ENCODE measurements around the gene PRAME.
"Not testable (repeated sequence)": the region's sequence is repeated elsewhere in the genome, so short reads cannot be mapped to it uniquely, and the experiment has no call there.

Gene PRAME

DNA sequence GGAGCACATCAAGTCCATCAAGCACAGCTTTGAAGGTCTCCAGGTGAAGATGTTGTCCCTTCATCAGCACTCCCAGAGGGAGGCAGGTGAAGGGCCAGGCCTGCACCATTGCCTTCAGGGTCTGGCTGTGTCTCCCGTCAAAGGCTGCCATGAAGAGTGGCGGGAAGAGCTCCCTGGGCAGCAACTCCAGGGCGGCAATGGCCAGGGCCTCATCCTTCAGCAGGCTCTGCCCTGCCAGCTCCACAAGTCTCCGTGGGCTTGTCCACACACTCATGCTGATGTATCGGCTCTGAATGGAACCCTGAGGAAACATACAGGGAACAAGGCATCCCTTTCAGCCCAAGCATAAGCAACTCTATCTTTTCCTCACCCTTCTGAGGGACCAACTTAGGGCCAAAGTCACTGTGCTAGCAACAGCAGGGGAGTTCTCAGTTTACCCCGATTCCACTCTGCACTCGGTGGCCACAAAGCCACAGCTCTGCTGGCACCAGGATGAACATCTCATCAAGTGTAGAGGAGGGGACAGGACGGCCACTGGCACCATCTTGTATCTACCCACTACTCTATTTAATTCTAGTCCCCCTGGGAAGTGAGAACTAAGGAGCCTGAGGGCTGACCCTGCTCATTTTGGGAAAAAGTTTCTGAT is 8.2 kb downstream of the PRAME start:
- no peak for DNase-seq (ENCODE audit: low spot score)

DNA sequence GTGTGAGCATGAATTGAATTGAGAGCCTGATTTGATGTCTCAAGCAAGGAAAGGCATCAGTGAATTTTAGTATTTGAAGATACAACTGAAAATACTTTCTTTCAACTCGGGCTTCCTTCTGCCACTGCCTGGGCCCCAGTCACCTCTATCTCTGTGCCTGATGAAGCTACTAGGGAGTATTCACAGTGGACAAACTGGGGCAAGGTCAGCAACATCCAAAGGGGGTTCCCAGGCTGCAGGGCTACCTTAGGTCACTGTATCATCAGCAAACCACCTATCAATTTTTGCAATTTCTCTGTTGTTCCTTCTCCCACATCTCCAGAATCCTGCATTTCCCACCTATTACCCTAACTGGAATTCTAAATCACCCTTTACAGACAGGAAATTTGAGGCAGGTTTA is 10.2 kb downstream of the PRAME start:
- no peak for DNase-seq (ENCODE audit: low spot score)

DNA sequence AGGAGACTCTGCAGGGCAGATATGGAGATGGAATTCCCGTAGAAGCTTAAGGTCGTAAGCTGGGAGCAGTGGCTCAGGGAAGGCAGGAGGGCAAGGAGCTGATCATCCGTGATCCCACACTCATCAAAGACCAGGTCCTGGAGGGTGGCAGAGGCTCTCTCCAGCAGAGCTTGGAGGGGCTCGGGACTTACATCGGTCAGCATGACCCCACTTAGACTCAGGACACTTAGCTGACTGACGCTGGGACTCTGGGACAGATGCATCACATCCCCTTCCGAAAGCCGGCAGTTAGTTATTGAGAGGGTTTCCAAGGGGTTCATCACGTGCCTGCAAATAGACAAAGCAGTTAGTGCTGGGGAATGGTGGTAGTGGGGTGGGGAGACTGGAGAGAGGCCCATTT is 10.7 kb downstream of the PRAME start:
- DNase-seq (ENCODE audit: low spot score): no peak

DNA sequence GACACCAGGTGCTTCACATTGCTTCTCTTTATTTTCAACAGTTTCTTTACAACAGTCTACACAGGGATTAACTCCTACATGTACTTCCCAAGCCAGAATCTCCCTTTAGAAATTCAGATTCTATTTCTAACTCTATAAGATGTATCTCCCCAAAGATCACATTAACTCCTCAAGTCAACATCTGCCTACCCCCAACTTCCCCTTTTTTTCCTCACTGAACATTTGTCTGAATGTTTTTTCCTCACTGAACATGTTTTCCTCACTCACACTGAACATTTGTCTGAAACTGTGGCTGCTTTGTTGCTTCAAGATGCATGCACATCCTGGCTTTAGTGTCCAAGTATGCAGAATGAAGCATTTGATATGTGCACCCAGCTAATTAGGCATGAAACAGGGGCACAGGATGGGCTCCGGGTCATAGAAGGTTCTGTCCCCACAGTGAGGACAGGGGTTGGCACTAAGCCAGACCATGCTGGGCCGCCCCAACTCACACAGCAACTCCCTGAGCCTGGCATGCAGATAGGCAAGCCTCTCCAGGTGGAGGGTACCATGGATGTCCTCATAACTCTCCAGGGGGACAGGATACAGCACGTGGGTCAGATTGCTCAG is 11.3 kb downstream of the PRAME start:
- DNase-seq (ENCODE audit: low spot score): no peak

DNA sequence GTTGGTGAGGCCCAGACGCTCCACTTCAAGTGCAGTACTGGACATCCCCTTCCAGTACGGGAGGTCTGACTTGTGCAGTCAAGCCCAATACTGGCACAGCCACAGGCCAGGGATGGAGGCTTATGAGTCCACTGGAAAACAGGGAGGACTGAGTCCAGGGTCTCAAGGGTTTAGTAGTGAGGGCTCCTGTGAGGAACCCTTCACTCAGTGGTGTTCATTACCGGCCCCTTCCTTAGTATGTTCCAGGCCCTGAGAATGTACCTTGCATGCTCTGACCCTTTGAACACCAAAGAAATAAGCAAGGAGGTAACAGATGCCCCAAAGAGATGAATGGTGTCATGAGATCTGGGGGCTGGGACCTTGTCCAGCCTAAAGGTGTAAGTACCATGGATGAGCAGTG is 11.8 kb downstream of the PRAME start:
- DNase-seq (ENCODE audit: low spot score): no peak

DNA sequence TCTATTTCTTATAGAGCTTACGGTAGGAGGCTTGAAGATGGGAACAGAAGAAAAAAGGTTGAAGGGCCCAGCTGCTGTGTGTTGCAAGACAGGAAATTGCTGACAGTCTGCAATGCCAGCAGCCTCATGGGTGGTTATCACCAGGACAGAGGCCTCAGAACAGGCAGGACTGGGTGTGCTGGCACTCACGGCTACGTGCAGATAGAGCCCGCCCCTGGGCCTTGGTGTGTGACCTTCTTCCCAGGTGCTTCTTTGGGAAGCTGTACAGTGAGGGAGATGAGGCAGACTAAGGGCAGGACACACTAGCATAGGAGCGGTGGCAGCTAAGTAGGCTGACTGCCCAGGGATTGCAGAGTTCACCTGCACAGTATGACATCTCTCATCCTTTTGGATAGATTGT is 12.6 kb downstream of the PRAME start:
- DNase-seq (ENCODE audit: low spot score): no peak

DNA sequence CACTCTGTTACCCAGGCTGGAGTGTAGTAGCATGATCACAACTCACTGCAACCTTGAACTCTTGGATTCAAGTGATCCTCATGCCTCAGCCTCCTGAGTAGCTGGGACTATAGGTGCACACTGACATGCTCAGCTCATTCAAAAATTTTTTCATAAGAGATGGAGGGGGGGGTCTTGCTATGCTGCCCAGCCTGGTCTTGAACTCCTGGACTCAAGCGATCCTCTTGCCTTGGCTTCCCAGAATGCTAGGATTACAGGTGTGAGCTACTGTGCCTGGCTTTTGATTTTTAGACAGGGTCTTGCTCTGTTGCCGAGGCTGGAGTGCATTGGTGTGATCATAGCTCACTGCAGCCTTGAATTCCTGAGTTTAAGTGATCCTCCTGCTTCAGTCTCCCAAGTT is 14.0 kb downstream of the PRAME start:
- DNase-seq (ENCODE audit: low spot score): no peak

DNA sequence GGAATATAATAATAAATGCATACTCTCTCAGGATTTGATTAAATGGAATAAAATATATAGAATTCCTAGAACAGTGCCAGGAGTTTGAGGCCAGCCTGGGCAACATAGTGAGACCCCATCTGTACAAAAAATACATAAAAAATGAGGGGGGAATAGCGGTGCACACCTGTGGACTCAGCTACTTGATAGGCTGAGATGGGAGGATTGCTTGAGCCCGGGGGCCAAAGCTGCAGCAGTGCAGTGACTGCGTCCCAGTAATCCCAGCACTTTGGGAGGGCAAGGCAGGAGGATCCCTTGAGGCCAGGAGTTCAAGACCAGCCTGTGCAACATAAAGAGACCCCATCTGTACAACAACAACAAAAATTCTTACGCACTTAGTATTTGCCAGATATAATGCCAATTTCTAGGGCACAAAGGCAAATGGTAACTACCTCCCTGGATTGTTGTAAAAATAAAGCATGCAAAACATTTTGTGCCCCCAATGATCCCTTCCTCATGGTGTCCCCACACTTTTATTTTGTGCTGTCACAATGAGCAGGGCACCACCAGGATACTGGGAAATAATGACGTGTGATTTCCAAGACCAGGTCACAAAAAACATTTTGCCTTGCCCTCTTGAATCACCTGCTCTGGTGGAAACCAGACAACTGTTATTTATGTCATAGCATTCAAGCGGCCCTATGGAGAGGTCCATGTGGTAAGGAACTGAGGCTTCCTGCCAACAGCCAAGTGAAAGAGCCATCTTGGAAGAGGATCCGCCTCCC is 20.7 kb downstream of the PRAME start:
- DNase-seq (ENCODE audit: low spot score): no peak

DNA sequence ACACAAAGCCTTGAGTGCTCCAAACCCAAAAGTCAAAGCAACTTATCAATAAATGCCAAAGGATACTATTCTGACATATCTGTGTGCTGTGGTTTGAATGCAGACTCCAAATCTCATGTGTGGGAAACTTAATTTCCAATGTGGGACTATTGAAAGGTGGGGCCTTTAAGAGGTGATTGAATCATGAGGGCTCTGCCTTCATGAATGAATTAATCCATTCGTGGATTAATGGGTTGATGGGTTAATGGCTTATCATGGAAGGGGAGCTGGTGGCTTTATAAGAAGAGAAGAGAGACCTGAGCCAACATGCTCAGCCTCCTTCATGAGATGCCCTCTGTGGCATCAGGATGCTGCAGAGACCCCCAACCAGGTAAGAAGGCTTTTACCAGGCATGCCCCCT is 22.1 kb downstream of the PRAME start:
- no peak for DNase-seq (ENCODE audit: low spot score)

DNA sequence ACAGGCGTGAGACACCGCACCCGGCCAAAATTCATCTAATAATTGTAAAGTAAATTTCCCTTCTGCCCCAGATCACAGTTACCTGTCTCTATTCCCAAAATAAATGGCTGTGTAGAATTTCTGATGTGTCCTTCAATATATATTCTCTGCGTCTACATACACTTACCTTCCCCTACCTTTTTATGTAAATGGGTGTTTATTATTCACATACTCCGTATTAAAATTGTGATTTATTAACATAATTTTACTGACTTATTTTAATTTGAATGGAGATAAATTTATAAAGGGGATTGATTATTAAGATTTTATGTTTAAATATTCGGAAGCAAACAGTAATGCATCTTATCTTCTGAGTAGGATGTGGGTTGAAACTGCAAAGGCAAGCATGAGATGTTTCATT is 22.6 kb downstream of the PRAME start:
- DNase-seq (ENCODE audit: low spot score): no peak

DNA sequence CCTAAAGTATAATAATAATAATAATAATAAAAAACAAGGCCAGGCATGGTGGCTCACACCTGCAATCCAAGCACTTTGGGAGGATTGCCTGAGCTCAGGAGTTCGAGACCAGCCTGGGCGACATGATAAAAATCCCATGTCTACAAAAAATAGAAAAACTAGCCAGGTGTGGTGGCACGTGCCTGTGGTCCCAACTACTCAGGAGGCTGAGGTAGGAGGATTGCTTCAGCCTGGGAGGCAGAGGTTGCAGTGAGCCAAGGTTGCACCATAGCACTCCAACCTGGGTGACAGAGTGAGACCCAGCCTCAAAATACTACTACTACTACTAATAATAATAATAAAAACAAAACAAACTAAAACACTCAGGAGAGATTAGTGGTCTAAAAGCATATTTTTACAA is 23.4 kb downstream of the PRAME start:
- no peak for DNase-seq (ENCODE audit: low spot score)

DNA sequence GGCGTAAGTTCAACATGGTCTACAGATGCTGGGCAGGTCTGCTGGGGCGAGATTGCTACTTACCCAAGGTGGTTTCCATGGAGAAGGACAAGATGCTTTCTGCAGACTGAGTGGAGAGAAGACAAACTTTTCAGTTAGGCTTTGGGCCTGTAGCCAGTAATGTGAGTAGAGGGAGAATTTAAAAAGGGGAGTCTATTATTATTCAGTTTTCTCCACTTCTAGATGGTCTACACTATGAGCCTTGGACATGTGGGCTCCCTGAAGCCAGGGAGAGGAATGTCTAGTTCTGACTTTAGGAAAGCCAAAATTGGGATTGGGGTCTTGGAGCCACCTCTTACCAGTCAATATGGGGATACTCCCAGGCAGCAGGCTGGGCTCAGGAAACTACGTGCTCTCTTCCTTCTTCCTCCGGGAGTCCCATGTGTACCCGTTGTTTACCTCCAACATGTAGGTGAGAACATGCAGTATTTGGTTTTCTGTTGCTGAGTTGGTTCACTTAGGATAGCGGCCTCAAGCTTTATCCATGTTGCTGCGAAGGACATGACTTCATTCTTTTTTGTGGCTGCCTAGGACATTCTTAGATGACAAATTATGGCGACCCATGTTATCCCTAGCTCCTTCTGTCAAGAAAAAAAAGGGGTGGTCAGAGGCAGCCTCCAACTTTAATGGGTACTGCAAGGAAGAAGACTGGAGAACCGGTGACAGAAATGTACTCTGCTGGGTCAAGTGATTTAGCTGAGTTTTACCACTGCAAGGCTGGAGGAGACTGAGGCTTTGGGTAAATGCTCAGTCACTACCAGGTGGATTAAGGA is 24.3 kb downstream of the PRAME start:
- no peak for DNase-seq (ENCODE audit: low spot score)

DNA sequence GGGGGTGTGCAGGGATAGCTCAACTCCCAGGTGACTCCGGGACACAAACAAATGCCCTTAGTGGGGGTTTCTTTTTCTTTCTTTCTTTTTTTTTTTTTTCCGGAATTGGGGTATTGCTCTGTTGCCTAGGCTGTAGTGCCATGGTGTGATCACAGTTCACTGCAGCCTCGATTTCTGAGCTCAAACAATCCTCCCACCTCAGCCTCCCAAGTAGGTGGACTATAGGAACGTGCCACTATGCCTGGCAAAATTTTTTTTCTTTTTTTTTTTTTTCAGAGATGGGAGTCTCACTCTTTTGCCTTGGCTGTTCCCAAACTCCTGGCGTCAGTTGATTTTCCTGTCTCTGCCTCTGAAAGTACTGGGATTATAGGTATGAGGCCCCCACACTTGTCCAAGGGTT is 25.2 kb downstream of the PRAME start:
- DNase-seq (ENCODE audit: low spot score): no peak

DNA sequence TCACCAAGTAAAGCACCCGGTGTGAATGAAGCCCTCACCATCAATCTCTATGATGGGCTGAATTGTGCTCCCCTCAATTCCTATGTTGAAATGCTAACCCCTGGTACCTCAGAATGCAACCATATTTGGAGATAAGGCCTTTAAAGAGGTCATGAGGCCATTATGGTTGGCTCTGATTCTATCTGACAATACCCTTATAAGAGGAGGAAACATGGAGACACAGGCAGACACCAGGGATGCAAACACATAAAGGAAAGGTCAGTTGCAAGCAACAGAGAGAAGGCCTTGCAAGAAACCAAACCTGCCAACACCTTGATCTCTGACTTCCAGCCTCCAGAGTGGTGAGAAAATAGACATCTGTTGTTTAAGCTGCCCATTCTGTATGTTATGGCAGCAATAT is 25.6 kb downstream of the PRAME start:
- no peak for DNase-seq (ENCODE audit: low spot score)

DNA sequence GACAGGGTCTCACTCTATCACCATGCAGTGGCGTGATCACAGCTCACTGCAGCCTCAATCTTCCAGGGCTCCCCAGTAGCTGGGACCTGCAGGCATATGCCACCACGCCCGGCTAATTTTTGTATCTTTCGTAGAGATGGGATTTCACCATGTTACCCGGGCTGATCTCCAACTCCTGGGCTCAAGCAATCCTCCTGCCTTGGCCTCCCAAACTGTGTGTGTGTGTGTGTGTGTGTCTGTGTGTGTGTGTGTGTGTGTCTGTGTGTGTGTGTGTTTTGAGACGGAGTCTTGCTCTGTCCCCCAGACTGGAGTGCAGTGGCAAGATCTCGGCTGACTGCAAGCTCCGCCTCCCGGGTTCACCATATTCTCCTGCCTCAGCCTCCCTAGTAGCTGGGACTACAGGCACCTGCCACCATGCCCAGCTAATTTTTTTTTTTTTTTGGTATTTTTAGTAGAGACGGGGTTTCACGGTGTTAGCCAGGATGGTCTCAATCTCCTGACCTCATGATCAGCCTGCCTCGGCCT is 26.5 kb downstream of the PRAME start:
- not testable (repeated sequence) for DNase-seq (ENCODE audit: low spot score)

DNA sequence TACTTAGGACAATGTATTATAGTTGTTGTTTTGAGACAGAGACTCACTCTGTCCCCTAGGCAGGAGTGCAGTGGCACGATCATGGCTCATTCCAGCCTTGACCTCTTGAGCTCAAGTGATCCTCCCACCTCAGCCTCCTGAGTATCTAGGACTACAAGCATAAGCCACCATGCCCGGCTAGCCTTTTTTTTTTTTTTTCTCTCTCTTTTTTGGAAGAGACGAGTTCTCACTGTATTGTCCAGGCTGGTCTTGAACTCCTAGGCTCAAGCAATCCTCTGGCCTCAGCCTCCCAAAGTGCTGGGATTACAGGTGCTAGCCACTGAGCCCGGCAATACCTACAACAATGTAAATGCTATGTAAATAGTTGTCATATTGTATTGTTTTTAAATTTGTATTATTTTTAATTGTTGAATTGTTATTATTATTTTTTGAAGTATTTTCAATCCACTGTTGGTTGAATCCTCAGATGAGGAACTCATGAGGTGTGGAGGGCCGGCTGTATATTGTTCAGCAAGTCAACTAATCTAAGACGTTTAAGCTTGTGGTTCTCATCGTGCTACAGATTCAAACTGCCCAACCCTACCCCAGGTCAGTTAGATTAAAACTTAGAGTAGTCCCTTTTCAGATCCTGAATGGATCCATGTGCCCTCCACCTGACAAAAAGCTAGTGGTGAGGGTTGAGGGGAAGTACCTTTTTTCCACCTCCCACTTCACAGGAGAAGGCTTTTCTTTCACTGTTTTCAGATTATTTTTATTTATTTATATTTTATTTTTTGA is 27.1 kb downstream of the PRAME start:
- no peak for DNase-seq (ENCODE audit: low spot score)

DNA sequence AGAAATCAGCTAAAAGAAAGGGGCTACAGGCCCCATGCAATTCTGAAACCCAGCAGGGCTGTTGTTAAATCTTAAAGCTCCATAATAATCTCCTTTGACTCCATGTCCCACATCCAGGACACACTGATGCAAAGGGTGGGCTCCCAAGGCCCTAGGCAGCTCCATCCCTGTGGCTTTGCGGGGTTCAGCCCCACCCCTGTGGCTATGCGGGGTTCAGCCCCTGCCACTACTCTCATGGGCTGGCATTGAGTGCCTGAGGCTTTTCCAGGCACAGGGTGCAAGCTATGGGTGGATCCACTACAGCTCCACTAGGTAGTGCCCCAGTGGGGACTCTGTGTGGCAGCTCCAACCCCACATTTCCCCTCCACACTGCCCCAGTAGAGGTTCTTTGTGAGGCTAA is 30.3 kb downstream of the PRAME start:
- no peak for DNase-seq (ENCODE audit: low spot score)

DNA sequence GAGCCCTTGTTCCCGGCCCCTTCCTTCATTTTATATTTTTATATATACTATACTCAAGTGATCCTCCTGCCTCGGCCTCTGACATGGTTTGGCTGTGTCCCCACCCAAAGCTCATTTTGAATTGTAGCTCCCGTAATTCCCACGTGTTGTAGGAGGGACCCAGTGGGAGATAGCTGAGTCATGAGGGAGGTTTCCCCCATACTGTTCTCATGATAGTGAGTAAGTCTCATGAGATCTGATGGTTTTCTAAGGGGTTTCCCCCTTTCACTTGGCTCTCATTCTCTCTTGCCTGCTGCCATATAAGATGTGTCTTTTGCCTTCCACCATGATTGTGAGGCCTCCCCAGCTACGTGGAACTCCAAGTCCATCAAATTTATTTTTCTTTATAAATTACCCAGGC is 31.8 kb downstream of the PRAME start:
- no peak for DNase-seq (ENCODE audit: low spot score)

DNA sequence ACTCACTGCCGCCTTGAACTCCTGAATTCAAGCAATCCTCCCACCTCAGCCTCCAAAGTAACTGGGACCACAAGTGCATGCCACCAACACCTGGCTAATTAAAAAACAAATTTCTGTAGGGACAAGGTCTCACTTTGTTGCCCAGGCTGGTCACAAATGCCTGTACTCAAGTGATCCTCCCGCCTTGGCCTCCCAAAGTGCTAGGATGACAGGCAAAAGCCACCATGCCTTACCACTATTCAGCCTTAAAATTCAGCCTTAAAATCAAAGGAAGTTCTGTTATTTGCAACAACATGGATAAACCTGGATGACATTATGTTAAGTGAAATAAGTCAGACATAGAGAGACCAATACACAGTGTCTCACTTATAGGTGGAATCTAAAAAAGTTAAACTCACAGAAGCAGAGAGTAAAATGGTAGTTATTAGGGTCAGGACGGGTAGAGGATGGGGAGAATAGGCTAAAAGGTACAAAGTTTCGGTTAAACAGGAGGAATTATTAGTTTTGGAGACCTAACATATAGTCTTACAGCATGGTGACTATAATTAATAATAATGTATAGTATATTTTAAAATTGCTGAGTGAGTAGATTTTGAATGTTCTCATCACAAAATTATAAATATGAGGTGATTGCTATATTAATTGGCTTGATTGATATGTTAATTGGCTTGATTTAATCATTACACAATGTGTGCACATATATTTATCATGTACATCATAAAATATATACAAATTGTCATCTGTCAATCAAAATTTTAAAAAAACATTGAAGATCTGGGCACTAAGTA is 32.7 kb downstream of the PRAME start:
- DNase-seq (ENCODE audit: low spot score): no peak

DNA sequence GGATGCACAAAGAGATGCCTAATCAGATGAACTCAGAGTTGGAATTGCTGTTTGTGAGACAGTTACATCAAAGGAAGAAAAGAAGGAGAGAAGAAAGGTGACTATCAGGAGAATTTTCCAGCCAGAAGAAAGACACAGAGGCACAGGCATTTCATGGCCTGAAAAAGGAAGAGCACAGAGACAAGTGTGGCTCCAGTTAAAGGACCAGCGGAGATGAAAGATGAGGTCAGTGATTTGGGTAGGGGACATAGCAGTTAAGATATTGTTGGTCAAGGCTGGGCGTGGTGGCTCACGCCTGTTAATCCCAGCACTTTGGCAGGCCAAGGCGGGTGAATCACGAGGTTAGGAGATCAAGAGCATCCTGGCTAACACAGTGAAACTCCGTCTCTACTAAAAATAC is 35.6 kb downstream of the PRAME start:
- DNase-seq (ENCODE audit: low spot score): no peak
